ENCODE data around the gene BEGAIN. TPM values are rescaled to one million over a fixed set of nuclear protein-coding genes. Genes with fewer than 3 reads are reported as not detected.

Gene BEGAIN
- total and polyA plus RNA-seq, 10 donors, result 1.8 to 10.0 (median 5.6) TPM

DNA sequence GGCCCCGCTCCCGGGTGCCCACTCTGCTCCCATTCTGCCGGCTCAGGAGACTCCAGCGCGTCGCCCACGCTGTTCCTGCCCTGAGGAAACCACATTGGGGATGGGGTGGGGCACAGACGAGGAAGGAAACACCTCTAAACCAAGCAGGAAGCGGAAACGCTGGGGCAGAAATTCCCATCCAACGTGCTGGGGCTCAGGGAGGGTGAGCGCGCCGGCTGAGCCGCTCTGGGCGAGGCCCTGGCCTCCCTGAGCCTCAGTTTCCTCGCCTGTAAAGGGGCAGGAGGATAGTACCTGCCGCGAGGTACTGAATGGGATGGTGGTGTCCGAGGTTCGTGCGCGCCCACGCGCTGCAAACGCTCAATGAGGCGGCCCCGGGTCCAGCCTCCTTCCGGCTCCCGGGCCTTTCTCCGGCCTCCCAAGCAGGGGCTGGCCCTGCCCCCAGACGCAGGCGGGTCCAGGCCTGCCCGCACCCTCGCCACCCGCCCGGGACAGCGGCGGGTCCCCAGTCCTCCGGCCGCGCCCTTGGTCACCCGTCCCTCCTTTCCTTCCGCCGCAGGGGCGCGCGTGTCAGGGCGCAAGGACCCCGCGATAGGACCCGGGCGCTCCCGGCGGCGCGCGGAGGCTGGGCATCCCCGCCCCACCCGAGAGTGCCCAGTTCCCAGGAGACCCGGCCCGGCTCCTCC lies 673 bp downstream of the BEGAIN start:
- 1 to 20% (median 2%) methylated on average over 1 to 62 of the region's 62 CpGs for WGBS, 5 donors
- DNase-seq, result peak; percentile 48
- no peaks in the 10 kb centered on the region for H3K9me3 ChIP-seq
- H3K4me1 ChIP-seq, result peaks cover 6 to 21% (median 14%) of the 10 kb centered on the region in 6 donors
- peaks cover 0 to 57% (median 26%) of the 10 kb centered on the region in 7 donors for H3K27me3 ChIP-seq (replicated peaks in 1 of 7)
- H3K4me3 ChIP-seq, result peak overlapping the region; percentile 43 to 72 (median 48)
- H3K27ac ChIP-seq, result no peak overlapping the region
- intact Hi-C loops (cut with DNase I; ENCODE audit: low total_unique reads), result no loop called here
- H3K36me3 ChIP-seq, result no peaks in the 10 kb centered on the region
- TF ChIP-seq POLR2AphosphoS5 (IDR thresholded peaks at IDR 0.05), result peak in 1 of 3 donors; percentile 24
- no peak for TF ChIP-seq POLR2A (IDR thresholded peaks at IDR 0.05)

- Histone ChIP-seq H3K27me3 (replicated peaks in 1 of 7) (peaks cover 0 to 54% (median 26%) of the 10 kb centered on the region in 7 donors), H3K4me3 (peak overlapping the region in 4 of 8 donors; percentile 44 to 72 (median 48)), H3K4me1 (peaks cover 6 to 21% (median 14%) of the 10 kb centered on the region in 6 donors), H3K9me3 (no peaks in the 10 kb centered on the region), H3K36me3 (no peaks in the 10 kb centered on the region), H3K27ac (no peak overlapping the region)
- DNase-seq, result peak; percentile 69
- intact Hi-C loops (cut with DNase I; ENCODE audit: low total_unique reads), result no loop called here
- WGBS, 5 donors, result 37 to 80% (median 47%) methylated on average over 1 to 8 of the region's 8 CpGs
- no peak for TF ChIP-seq CTCF (IDR thresholded peaks at IDR 0.05 in 8 of 11, conservative IDR thresholded peaks at IDR 0.05 in 3 of 11)
- no peak for TF ChIP-seq POLR2A (IDR thresholded peaks at IDR 0.05)
- TF ChIP-seq POLR2AphosphoS5 (IDR thresholded peaks at IDR 0.05), result no peak
These were observed 1.1 kb downstream of the BEGAIN start for GRCh38 chr14:100586153-100586402.

DNA sequence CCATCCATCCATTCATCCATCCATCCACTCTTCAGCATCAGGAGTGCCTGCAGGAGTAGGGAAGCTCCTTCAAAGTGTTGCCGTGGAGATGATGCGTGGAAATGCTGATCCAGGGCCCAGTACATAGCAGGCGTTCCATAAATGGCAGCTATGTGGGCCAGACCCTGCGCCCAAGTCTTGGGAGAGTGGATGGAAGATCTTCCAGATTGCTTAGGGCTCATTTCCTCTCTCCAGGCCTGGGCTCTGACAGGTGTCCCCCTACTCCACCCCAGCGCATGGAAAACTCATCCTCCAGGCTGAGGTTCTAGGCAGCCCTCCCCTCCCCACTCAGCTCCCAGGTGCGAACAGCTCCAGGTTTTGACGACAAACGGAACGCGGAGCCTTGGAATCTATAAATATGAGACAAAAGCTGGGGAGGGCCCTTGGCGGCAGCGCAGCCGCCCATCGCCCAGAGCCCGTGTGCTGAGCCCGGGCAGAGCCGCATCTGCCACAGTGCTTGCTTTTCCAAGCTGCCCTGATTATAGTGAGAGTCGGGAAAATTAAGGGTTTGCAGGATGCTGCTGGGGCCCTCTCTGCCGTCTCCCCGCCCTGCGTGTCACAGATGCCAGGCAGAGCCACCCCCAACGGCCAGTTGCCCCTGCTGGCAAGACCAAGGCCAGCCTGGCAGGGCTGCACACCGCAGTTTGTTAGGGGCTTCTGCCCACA lies 1.6 kb downstream of the BEGAIN start:
- Histone ChIP-seq H3K4me1 (peaks cover 6 to 21% (median 14%) of the 10 kb centered on the region in 6 donors), H3K27ac (no peak overlapping the region), H3K9me3 (no peaks in the 10 kb centered on the region), H3K4me3 (no peak overlapping the region), H3K36me3 (no peaks in the 10 kb centered on the region), H3K27me3 (replicated peaks in 1 of 7) (peaks cover 0 to 49% (median 26%) of the 10 kb centered on the region in 7 donors)
- WGBS, 5 donors, result 91 to 97% (median 94%) methylated on average over 21 to 23 of the region's 23 CpGs
- peak; percentile 62 for DNase-seq
- TF ChIP-seq POLR2A (IDR thresholded peaks at IDR 0.05) (no peak), CTCF (IDR thresholded peaks at IDR 0.05 in 8 of 11, conservative IDR thresholded peaks at IDR 0.05 in 3 of 11) (no peak), POLR2AphosphoS5 (IDR thresholded peaks at IDR 0.05) (no peak)
- intact Hi-C loops (cut with DNase I; ENCODE audit: low total_unique reads), result no loop called here

DNA sequence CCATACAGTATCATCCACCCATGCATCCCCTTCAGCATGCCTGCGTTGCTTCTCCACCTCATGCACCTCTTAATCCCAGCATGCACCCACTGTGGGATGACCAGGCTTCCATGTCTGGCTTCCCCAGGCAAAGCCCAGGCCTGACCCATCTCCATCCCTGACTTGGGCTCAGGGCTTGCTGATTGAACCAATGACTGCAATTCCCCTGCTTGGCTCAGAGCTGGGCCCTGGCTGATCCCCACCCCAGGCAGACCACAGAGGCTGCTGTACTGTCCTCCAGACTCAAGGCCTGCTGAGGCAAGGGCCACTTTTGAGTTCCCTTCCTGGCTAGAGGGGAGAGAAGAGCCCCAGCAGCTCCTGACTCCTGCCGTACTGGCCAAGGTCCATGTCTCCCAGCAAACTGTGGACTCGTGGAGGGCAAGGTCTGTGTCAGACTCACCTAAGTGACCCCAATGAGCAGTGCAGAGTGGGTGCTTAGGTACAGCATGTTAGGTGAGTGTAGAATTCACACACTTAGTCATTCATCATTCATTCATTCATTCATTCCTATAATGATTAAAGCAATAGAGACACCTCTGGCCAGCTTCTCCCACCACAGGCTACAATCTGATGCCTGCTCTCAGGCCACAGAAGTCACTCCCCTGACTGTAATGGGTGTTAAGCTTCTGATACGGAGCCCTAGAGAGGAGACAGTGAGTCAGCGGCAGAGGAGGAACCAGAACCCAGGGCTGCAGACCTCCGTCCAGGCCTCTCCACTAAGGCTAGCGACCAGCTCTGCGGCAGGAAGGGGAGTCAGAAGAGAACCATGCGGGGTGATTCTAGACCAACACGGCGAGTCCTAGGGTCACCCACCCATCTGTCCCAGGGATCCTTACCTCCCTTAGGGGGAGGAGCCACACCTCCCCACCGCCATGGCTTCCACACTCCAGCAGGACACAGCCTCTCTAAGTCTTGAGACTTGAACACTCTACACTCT lies 2.9 kb downstream of the BEGAIN start:
- Histone ChIP-seq H3K27ac (no peak overlapping the region), H3K27me3 (replicated peaks in 1 of 7) (peaks cover 0 to 38% (median 26%) of the 10 kb centered on the region in 7 donors), H3K36me3 (no peaks in the 10 kb centered on the region), H3K4me3 (no peak overlapping the region), H3K9me3 (no peaks in the 10 kb centered on the region), H3K4me1 (peaks cover 6 to 21% (median 14%) of the 10 kb centered on the region in 6 donors)
- intact Hi-C loops (cut with DNase I; ENCODE audit: low total_unique reads), result no loop called here
- TF ChIP-seq POLR2AphosphoS5 (IDR thresholded peaks at IDR 0.05), result no peak
- no peak for TF ChIP-seq POLR2A (IDR thresholded peaks at IDR 0.05)
- TF ChIP-seq CTCF (IDR thresholded peaks at IDR 0.05 in 8 of 11, conservative IDR thresholded peaks at IDR 0.05 in 3 of 11), result no peak
- WGBS, 5 donors, result 87 to 92% (median 89%) methylated on average over 10 to 12 of the region's 12 CpGs
- peak; percentile 56 for DNase-seq

Measured in spleen (tissue), 11 donors.